HepG2 (cell line): ENCODE measurements around the gene ABHD17A.

ENCODE experiments used
- MTF2 ChIP-seq: sonication (generic); formaldehyde crosslinking; IDR thresholded peaks from 2 replicates; pipeline ENCODE4 v1.5.0; 2020; ENCODE audit warnings: missing genetic modification reagents, borderline replicate concordance
- MXI1 ChIP-seq: IDR thresholded peaks from 3 replicates; pipeline ENCODE4 v1.6.1; 2012; ENCODE audit warnings: low read depth, low read length, inconsistent platforms, borderline replicate concordance
- NFIC ChIP-seq: IDR thresholded peaks from 2 replicates; pipeline ENCODE4 v1.6.1; 2012; ENCODE audit warnings: mild to moderate bottlenecking, low read length, inconsistent platforms
- SIN3A ChIP-seq: IDR thresholded peaks from 2 replicates; pipeline ENCODE4 v1.6.1; 2011; ENCODE audit warnings: low read depth, mild to moderate bottlenecking, control low read depth, low read length, borderline replicate concordance
- TF ChIP-seq, protein P1 (sequence below): sonication (generic); formaldehyde crosslinking; IDR thresholded peaks from 2 replicates; pipeline ENCODE4 v1.4.0; 2020; ENCODE audit warnings: missing genetic modification reagents
- TF ChIP-seq, protein P2 (sequence below): IDR thresholded peaks from 2 replicates; pipeline ENCODE4 v1.6.1; 2012; ENCODE audit warnings: inconsistent platforms
- TF ChIP-seq, protein P3 (sequence below): sonication (generic); formaldehyde crosslinking; IDR thresholded peaks from 2 replicates; pipeline ENCODE4 v1.5.0; 2020; ENCODE audit warnings: mild to moderate bottlenecking, missing genetic modification reagents

DNA sequence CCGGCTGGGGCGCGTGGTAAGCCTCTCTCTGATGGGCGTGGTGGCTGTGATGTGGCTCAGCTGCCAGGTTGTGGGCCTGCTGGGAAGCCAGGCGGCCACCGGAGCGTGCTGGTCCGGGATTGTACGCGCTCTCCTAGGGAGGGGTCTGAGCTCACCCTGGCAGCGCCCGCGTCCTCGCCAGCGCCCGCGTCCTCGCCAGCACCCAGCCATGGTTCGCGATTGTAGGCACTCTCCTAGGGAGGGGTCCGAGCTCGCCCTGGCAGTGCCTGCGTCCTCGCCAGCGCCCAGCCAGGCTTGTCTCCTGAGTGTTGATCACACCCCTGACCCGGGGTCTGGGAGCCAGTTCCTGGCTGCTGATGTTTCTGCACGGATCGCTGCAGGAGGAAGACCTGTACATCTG, 33.7 kb upstream of the ABHD17A start:
- TF ChIP-seq, protein P1, sequence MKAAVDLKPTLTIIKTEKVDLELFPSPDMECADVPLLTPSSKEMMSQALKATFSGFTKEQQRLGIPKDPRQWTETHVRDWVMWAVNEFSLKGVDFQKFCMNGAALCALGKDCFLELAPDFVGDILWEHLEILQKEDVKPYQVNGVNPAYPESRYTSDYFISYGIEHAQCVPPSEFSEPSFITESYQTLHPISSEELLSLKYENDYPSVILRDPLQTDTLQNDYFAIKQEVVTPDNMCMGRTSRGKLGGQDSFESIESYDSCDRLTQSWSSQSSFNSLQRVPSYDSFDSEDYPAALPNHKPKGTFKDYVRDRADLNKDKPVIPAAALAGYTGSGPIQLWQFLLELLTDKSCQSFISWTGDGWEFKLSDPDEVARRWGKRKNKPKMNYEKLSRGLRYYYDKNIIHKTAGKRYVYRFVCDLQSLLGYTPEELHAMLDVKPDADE = no peak
- TF ChIP-seq, protein P2, sequence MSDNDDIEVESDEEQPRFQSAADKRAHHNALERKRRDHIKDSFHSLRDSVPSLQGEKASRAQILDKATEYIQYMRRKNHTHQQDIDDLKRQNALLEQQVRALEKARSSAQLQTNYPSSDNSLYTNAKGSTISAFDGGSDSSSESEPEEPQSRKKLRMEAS = no peak
- TF ChIP-seq SIN3A (no peak), MTF2 (CRISPR knock-in tag) (no peak), NFIC (no peak), MXI1 (no peak)
- TF ChIP-seq, protein P3, sequence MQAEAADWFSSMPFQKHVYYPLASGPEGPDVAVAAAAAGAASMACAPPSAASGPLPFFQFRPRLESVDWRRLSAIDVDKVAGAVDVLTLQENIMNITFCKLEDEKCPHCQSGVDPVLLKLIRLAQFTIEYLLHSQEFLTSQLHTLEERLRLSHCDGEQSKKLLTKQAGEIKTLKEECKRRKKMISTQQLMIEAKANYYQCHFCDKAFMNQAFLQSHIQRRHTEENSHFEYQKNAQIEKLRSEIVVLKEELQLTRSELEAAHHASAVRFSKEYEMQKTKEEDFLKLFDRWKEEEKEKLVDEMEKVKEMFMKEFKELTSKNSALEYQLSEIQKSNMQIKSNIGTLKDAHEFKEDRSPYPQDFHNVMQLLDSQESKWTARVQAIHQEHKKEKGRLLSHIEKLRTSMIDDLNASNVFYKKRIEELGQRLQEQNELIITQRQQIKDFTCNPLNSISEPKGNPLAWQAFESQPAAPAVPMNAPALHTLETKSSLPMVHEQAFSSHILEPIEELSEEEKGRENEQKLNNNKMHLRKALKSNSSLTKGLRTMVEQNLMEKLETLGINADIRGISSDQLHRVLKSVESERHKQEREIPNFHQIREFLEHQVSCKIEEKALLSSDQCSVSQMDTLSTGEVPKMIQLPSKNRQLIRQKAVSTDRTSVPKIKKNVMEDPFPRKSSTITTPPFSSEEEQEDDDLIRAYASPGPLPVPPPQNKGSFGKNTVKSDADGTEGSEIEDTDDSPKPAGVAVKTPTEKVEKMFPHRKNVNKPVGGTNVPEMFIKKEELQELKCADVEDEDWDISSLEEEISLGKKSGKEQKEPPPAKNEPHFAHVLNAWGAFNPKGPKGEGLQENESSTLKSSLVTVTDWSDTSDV (CRISPR knock-in tag) = no peak
